GM21825 (cell line): ENCODE data around the gene EPHA5.
"Not testable (repeated sequence)": the region's sequence is repeated elsewhere in the genome, so short reads cannot be mapped to it uniquely, and the experiment has no call there.

Experiments
- ATAC-seq: cut with Tn5 transposase; IDR thresholded peaks from one replicate; pipeline ENCODE4 v1.9.1; 2021; ENCODE audit warnings: mild to moderate bottlenecking, moderate library complexity; ENCODE audit not compliant: unreplicated experiment

Gene EPHA5

DNA sequence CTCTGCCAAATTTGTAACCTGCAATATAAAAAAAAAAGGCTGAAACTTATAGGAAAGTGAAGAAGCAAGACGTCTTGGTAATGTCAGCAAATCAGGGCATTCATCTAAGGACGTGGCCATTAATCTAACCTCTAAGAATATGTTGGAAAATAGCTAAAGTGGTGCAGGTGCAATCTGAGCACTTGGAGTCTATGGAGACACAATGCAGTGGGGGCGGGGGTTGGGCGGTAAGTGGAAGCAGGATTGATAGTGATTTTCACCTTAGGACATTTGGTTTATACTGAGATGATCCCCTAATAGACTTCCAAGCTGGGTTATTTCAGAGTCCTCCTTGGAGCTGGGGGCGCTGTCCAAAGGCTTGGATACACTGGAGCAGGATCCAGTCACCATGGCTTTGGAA is 283.4 kb downstream of the EPHA5 start:
- ATAC-seq = no peak

DNA sequence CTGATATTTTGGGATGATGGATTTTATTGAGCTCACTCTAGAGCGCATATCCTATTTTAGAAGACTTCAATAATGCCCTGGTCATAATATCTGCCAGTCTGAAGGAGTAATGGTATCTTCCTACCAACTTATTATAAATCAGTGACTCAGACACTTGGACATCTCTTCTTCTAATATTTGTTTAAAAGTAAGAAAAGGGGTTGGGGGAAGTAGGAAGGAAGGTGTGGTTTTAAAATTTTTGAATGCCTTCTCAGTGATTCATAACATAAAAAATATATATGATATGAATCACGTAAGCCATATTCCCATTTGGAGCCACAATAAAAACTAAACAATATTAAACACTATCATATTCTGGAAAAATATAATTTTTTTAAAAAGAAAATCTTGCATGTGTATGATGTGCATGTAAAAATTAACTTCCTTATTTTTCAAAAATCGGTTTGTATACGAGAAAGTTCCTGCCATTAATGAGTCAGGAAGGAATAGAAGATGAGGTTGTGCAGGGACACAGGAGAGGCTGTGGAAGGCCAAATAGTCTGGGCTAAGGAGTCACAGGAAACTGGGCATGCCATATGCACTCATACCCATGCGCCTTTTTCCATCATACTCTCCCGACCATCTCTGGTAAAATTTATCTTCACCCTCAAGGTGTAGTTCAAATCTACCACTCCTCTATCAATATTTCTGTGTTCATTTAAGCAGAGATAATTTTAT is 286.5 kb downstream of the EPHA5 start:
- no peak for ATAC-seq

DNA sequence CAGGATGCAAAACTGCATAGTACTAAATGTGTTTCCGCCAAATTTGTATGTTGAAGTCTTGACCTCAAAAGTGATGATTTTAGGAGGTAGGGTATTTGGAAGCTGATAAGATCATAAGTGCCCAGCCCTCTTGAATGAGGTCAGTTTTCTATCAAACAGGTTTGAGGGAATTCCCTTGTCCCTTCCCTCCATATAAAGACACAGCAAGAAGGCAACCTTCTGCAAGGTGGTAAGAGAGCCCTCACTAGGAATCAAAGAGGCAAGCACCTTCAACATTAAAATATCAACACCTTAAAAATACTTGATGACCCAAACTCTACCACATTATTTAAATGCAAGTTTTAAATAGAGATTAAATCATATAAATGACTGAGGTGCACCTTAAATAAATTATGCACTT is 288.6 kb downstream of the EPHA5 start:
- ATAC-seq = no peak

DNA sequence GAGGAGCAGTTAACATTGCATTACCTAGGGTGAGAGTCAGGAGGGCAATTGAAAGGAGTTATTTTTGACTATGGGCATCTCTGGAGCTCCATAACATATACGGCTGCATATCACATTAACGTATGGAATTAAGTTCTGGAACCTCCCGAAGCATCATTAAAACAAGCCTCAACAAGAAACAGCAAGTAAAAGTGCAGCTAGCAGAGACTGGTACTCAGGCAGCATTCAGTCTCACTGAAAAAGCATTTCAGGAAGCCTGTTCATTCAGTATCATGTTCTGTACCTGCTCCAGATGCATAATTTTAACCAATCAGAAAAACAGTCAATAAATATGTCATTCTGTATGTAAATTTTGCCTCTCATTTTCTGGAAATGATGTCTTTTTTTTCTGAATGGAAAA is 299.6 kb downstream of the EPHA5 start:
- no peak for ATAC-seq

DNA sequence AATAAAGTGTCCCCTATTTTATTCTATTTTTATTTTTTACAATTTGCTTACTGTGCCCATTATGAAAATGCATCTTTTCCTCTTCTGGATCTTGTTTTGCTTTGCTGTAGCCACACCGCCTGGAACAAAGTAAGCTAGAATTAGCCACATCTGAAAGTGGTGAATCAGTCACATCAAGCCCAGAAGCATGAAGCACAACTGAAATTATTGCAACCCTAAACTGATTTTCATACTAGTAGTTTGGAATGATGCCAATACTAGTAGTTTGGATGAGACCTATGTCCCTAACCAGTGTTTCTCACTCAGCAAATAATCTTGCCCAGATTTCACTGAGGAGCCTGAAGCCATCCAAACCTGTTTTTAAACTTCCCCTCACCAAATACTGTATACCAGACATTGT is 303.0 kb downstream of the EPHA5 start:
- no peak for ATAC-seq

DNA sequence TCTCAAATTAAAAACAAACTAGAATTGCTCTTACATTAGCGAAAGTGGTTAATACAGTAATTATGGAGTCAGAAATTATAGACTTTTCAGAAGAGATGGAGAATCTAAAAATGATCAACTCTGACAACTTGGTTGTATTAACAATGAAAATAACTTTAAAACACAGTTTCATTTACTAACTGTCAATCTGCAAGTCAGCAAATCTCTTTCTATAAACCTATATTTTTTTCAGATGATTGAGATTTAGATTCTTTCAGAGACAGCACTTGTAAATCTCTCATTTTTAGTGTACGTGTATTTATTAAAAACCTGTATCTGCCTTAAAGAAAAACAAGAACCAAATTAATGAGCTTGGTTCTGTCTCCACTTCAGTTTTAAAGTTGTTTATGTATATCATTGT is 311.4 kb downstream of the EPHA5 start:
- no peak for ATAC-seq

DNA sequence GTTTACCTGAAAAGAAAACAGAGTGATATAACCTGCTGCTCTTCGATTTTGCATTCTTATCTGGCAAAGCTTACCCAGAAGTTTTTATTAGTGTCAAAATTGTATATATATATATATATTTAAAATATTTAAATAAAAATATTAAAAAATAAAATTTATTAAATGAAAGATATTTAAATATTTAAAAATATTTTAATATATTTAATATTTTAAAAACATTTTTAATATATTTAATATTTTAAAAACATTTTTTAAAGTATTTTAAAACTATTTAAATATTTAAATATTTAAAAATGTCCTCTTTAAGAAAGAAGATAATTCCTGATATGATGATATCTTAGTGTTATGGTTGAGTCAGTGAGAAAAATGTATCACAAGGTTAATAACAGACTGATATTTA is 317.2 kb downstream of the EPHA5 start:
- no peak for ATAC-seq

DNA sequence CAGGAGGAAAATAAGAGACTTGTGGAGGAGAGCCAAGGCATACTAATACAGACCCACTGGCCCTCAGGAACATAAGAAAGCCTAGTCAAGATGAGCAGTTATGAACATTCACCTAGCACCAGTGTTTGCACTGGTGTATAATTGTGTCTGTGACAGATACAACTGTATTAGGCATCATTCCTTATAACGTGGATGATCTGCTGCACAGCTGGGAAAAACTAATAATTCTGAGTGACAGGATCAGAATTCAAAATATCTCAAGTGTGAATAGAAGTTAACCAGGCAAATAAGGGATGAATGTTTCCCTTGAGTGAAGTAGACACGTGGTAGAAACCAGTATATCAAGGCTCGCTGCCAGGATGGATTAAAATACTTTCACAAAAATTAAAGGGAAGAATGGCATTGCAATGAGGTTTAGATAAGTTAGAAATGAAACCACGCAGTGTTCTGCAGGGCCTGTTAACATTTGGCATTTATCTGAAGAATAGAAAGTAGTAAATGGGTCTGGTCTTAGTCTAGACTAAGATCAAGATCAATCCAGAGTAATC is 325.9 kb downstream of the EPHA5 start:
- ATAC-seq = no peak

DNA sequence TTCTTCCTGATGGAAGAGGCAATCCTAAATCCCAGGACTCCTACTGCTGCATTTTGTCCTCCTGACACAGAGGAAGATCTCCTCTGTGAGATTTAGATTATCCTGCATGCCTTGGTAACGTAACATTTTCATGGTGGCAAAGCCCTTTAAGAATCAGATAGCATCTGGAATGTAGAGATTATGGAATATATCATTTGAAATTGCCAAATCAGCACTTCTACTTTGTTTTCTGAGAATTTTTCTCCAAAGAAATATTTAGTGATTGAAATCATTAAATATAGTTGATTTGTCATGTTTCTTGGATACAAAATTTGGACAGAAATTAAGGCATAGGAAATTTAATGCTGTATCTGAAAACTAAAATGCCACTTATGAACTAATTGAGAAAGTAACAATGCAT is 326.9 kb downstream of the EPHA5 start:
- ATAC-seq = no peak

DNA sequence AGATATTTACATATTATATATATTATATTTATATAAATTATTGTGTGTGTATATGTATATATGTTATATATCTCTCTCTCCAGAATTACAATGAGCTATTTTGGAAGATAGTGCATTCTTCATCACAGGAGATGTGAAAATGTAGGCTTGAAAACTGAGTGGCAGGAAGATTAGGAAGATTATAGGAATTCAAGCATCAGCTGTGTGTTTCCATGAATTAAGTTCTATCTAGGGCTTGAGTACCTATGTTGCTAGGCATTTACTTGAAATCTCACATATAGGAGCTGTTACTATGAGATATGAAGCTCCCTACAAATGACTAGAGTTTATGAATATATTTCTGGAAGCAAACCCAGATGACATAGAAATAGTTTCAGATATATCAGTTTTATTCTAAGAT is 328.7 kb downstream of the EPHA5 start:
- no peak for ATAC-seq

DNA sequence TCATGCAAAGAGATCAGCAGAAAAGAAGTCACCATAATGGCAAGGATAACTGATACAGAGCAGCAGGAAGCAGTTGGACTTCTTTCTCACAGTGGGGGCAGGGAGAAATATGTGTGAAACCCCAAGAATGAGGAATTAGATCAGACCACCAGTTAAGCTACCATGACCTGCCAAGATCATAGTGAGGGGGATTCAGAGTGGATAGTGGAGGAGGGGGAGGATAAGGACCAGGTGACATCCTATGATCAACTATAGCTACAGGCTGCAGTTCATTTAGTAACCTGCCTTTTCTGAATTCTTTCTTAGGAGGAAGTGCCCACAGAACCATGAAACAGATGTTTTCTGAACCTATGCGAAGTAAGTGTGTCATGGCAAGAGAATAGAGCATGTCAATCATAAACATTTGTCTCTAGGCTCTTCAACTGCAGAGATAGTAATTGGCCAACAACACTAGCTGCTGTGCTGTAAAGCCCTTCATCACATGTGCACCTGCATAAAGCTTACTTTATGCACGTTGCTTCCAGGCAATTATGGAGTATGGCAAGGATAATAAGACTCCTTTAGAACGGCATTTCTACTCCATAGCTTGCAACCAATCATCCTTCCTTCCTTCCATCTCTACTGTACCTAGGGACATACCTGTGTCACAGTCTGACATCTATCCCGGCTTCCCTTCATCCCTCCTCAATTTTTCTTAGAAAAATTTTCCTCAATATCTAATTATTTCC is 329.7 kb downstream of the EPHA5 start:
- ATAC-seq = no peak

DNA sequence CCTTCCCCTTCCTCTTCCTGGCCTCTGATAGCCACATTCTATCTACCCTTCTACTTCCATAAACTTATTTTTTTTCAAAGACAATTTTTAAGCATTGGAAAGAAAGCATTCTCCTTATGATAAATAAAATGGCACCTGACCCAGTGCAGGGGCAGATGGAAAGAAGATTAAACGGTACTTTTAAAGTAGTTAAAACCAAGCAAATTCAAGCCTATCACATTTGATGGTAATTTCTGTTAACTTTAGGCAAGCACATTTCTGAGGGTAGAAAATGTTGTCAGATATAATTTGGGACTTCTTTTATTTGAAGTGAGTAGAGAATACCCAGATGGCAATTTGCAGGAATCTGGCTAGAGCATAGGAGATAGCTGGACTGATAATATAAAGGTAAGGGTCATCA is 332.9 kb downstream of the EPHA5 start:
- no peak for ATAC-seq

DNA sequence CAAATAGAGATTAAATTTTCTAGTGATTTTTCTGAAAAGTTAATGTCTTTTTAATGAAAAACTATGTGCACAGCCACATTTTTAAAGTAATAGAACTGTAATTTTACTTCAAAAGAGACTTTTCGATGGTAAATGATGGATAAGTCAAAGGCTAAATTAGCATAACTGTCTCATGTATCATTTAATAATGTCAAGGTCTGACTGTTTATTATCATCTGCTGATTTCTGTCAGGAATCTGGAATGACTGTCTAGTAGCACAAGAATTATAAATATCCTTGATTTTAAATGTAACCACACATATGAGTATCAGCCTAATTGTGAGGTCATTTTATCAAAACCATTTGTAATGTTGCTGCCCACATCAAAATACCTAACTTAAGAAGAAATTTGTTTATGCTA is 333.8 kb downstream of the EPHA5 start:
- ATAC-seq = no peak

DNA sequence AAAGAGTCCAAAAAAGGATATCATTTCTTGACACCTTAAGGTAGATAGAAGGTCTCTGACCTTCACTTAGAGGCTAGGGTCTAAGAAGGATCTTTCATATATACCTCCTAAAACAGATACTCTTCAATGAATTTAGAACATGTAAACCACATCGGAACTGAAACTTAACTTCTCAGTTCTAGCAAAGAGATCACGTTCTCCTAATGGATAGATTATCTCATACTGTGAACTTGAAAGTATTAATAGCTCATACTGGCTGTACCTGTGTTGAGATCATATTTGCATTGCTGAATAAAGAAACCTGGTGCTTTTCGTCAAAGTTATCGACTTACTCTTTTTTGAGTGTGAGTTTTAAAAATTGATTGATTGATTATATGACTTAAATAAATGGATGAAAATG is 353.8 kb downstream of the EPHA5 start:
- no peak for ATAC-seq

DNA sequence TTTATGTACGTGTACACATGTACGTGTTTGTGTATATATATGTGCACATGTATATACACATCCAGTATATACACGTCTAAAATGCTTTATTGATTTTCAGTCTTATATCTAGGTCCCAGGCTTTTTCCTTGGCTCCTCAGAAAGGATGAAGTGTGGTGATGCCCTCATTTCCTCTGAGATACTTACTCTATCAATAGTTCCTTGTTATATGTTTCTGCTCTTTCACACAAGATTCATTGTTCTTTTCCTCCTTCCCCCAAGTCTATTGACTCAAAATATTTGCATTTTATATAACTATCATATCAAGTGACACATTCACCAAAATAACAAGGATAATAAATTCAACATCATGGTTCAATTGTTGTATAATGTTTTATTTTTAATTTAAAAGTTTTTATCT is 359.2 kb downstream of the EPHA5 start:
- no peak for ATAC-seq

DNA sequence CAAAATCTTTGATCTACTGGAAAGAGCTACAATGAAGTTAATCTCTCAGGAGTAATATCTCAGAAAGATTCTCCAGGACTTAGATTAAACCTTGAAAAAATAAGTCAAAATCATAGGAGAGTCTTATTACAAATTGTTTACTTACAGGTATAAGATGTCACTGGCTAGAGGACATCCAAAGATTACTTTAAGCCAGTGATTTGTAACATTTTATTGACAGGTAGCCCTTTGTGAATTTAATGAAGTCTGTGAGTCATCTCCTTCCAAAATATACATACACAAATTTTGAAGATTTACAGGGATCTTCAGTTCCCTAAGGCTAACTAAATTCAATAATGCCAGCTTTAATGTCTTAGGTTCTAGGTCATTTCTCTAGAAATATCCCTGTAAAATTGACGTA is 359.7 kb downstream of the EPHA5 start:
- no peak for ATAC-seq

DNA sequence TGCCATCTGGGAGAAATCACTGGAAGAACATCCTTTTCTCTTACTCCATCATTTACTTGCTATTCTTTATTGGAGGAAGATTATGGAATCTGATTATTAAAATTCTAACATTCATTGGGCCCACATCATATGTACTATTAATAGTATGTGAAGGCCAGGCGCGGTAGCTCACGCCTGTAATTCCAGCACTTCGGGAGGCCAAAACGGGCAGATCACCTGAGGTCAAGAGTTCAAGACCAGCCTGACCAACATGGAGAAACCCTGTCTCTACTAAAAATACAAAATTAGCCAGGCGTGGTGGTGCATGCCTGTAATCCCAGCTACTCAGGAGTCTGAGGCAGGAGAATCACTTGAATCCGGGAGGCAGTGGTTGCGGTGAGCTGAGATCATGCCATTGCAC is 361.7 kb downstream of the EPHA5 start:
- ATAC-seq = not testable (repeated sequence)

DNA sequence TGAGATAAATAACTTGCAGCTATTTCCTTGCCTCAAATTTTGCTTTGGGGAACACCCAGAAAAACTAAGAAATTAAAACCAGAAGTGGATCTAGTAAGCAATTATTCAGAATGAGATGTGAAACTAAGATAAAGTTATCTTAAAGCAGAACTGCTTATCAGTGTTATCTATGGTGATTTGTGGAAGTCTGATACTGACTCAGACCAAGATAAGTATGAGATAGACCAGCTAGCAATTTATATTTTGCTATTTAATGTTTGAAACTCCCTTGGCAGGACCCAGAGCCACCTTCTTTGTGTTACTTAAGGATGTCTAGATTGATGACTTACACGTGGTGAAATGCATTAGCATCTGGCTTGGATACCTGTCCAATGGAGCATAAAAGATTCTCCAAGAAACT is 368.1 kb downstream of the EPHA5 start:
- ATAC-seq = no peak

DNA sequence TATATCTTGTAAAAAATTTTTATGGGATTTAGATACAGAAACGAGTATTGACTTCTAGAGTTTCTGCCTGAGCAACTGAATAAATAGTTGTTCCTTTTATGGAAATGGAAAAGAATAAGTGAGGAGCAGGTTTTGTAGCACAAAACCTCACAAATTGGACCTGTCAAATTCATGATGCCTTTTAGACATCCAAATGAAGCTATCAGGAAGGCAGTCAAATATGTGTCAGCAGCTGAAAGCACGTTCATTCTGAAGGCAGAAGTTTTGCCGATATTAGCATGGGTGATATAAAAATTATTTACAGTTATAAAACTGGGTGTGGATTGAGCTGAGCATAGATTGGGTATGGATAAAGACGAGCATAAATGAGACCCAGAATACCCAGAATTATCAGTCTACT is 374.0 kb downstream of the EPHA5 start:
- no peak for ATAC-seq

DNA sequence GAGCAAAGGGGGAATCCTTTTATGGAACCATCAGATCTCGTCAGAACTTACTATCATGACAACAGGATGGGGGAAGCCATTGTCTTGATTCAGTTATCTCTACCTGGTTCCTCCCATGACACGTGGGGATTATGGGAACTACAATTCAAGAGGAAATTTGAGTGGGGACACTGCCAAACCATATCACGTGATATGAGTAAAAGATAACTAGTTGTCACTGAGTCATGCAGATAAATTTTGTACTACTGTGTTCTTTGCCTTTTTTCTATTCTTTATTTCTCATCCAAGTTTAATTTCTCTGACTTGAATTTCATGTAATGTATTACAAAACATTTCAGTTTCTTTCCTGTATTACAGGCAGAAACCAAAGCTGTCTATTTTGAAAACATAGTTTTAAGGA is 383.2 kb downstream of the EPHA5 start:
- no peak for ATAC-seq
